Lower leg skin (tissue), 3 donors: ENCODE results near the gene MTTP.

ENCODE experiments used
- POLR2A ChIP-seq, 2 donors: fragments of 450-650 bp; IDR thresholded peaks; one replicate each; pipeline ENCODE4 v1.6.1; 2016 to 2017; ENCODE audit warnings: antibody characterized with exemption in 2 of 2, mild to moderate bottlenecking in 1 of 2, moderate library complexity in 1 of 2
- TF ChIP-seq, protein P1 (sequence below), 3 donors: fragments of 450-650 bp; IDR thresholded peaks; one replicate each; pipeline ENCODE4 v1.5.1; 2016; ENCODE audit warnings: antibody characterized with exemption in 3 of 3, mild to moderate bottlenecking in 3 of 3, moderate library complexity in 2 of 3

DNA sequence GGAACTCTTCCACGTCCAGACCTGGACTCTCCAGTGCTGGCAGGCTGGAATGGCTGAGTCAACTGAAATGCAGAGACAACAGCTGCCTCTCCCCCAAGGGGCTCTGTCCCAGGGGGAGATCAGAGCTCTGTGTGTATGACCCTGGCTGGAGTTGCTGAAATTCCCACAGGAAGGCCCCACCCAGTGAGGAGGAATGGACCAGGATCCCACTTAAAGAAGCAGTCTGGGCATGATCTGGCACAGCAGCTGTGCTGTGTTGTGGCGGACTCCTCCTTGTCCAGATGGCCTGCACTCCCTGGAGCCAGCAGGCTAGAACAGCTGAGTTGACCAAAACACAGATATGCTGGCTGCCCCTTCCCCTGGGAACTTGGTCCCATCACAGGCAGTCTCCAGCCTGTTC lies 38.4 kb upstream of the MTTP start:
- no peak for TF ChIP-seq POLR2A (IDR thresholded peaks at IDR 0.05)
- TF ChIP-seq, protein P1, sequence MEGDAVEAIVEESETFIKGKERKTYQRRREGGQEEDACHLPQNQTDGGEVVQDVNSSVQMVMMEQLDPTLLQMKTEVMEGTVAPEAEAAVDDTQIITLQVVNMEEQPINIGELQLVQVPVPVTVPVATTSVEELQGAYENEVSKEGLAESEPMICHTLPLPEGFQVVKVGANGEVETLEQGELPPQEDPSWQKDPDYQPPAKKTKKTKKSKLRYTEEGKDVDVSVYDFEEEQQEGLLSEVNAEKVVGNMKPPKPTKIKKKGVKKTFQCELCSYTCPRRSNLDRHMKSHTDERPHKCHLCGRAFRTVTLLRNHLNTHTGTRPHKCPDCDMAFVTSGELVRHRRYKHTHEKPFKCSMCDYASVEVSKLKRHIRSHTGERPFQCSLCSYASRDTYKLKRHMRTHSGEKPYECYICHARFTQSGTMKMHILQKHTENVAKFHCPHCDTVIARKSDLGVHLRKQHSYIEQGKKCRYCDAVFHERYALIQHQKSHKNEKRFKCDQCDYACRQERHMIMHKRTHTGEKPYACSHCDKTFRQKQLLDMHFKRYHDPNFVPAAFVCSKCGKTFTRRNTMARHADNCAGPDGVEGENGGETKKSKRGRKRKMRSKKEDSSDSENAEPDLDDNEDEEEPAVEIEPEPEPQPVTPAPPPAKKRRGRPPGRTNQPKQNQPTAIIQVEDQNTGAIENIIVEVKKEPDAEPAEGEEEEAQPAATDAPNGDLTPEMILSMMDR (IDR thresholded peaks at IDR 0.05), result no peak
